K562 (cell line): ENCODE data around the gene PPA2. TPM values are rescaled to one million over a fixed set of nuclear protein-coding genes. Genes with fewer than 3 reads are reported as not detected.

Source experiments
- C11orf30 ChIP-seq: fragments of 450-650 bp; IDR thresholded peaks from 2 replicates; pipeline ENCODE4 v1.6.1; 2016; ENCODE audit warnings: low read depth, mild to moderate bottlenecking
- CBFA2T2 ChIP-seq: fragments of 450-650 bp; conservative IDR thresholded peaks from 2 replicates; pipeline ENCODE4 v1.6.1; 2017; ENCODE audit warnings: mild to moderate bottlenecking
- HDAC8 ChIP-seq: fragments of 450-650 bp; IDR thresholded peaks from 2 replicates; pipeline ENCODE4 v1.6.1; 2016; ENCODE audit warnings: mild to moderate bottlenecking, missing genetic modification characterization, moderate library complexity, missing compliant biosample characterization
- MYC ChIP-seq, 2 experiments: fragments of 250-450 bp in 1 of 2; sonication (Bioruptor Pico) in 1 of 2; IDR thresholded peaks; 2 replicates each; pipeline versions ENCODE4 v1.5.1 to v1.6.1; 2012 to 2021; ENCODE audit warnings: low read depth in 2 of 2, borderline replicate concordance in 1 of 2, improper control_type of control experiment in 1 of 2, low read length in 1 of 2, mild to moderate bottlenecking in 1 of 2, moderate library complexity in 1 of 2
- SETDB1 ChIP-seq: IDR thresholded peaks from one replicate; pipeline ENCODE4 v1.6.1; 2012; ENCODE audit warnings: low read length, control low read depth, inconsistent platforms
- SOX6 ChIP-seq: fragments of 450-650 bp; IDR thresholded peaks from 2 replicates; pipeline ENCODE4 v1.6.1; 2014; ENCODE audit warnings: mild to moderate bottlenecking
- ZNF311 ChIP-seq: fragments of 250-450 bp; sonication (Bioruptor Pico); IDR thresholded peaks from 2 replicates; pipeline ENCODE4 v1.4.0; 2020; ENCODE audit warnings: mild to moderate bottlenecking, moderate library complexity
- polyA plus RNA-seq, 8 experiments: library from polyadenylated mRNA; depleted of rRNA in 4 of 8; stranded (reverse) in 5 of 8; unstranded in 3 of 8; fragments of >200 nt; fragmentation: Nextera tagmentation in 2 of 8; fragmentation: Illumina TruSeq in 1 of 8; extraction: Ambion mirVana in 2 of 8; extraction: Trizol in 1 of 8; gene quantifications; 2 replicates each; pipeline versions ENCODE4 v1.2.1 to v1.2.3, GENCODE V29; 2011 to 2014; ENCODE audit warnings: inconsistent platforms in 1 of 8, missing spikeins in 1 of 8
- total RNA-seq, 7 experiments: library from RNA; depleted of rRNA in 6 of 7; stranded (reverse); fragments of >200 nt in 6 of 7; fragmentation: Illumina TruSeq in 2 of 7; extraction: Trizol in 2 of 7; gene quantifications; 2 replicates each; pipeline versions ENCODE4 v1.2.1 to v1.2.3, GENCODE V29; 2011 to 2021; ENCODE audit warnings: low replicate concordance in 1 of 7
- TF ChIP-seq, protein P1 (sequence below): fragments of 450-650 bp; IDR thresholded peaks from 2 replicates; pipeline ENCODE4 v1.6.1; 2016; ENCODE audit warnings: mild to moderate bottlenecking, moderate library complexity
- TF ChIP-seq, protein P2 (sequence below), 2 experiments: fragments of 450-650 bp; conservative IDR thresholded peaks; 2 replicates each; pipeline ENCODE4 v1.6.1; 2017; ENCODE audit warnings: mild to moderate bottlenecking in 2 of 2, moderate library complexity in 2 of 2
- TF ChIP-seq, protein P3 (sequence below): fragments of 250-450 bp; sonication (Bioruptor Pico); IDR thresholded peaks from 2 replicates; pipeline ENCODE4 v1.5.0; 2021; ENCODE audit warnings: mild to moderate bottlenecking, moderate library complexity

The PPA2 gene
- total and polyA plus RNA-seq, 9 of the 15 experiments (the other 6 are each of a cell fraction or from before 2014, with no cell fraction given): 48.3 to 190 (median 109) TPM

DNA sequence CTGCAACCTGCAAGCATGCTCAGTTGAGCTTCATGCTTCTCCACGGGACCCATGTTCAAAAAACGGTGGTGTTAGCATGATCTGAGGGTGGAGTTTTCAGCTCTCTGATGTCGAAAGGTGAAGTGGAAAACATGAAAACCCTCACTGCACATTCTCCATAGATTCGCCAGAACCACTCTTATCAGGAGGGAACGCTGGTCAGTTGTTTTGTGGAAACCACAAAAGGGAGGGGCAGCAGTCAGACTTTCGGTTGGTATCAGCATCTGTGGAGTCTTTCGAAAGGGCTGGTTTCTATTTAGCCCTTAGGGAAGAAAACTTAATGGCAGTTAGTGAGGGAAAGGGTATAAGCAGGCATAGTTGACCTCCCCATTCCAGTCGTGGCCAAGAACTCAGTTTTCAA, 12.6 kb downstream of the PPA2 start (continued):
- TF ChIP-seq, protein P1, sequence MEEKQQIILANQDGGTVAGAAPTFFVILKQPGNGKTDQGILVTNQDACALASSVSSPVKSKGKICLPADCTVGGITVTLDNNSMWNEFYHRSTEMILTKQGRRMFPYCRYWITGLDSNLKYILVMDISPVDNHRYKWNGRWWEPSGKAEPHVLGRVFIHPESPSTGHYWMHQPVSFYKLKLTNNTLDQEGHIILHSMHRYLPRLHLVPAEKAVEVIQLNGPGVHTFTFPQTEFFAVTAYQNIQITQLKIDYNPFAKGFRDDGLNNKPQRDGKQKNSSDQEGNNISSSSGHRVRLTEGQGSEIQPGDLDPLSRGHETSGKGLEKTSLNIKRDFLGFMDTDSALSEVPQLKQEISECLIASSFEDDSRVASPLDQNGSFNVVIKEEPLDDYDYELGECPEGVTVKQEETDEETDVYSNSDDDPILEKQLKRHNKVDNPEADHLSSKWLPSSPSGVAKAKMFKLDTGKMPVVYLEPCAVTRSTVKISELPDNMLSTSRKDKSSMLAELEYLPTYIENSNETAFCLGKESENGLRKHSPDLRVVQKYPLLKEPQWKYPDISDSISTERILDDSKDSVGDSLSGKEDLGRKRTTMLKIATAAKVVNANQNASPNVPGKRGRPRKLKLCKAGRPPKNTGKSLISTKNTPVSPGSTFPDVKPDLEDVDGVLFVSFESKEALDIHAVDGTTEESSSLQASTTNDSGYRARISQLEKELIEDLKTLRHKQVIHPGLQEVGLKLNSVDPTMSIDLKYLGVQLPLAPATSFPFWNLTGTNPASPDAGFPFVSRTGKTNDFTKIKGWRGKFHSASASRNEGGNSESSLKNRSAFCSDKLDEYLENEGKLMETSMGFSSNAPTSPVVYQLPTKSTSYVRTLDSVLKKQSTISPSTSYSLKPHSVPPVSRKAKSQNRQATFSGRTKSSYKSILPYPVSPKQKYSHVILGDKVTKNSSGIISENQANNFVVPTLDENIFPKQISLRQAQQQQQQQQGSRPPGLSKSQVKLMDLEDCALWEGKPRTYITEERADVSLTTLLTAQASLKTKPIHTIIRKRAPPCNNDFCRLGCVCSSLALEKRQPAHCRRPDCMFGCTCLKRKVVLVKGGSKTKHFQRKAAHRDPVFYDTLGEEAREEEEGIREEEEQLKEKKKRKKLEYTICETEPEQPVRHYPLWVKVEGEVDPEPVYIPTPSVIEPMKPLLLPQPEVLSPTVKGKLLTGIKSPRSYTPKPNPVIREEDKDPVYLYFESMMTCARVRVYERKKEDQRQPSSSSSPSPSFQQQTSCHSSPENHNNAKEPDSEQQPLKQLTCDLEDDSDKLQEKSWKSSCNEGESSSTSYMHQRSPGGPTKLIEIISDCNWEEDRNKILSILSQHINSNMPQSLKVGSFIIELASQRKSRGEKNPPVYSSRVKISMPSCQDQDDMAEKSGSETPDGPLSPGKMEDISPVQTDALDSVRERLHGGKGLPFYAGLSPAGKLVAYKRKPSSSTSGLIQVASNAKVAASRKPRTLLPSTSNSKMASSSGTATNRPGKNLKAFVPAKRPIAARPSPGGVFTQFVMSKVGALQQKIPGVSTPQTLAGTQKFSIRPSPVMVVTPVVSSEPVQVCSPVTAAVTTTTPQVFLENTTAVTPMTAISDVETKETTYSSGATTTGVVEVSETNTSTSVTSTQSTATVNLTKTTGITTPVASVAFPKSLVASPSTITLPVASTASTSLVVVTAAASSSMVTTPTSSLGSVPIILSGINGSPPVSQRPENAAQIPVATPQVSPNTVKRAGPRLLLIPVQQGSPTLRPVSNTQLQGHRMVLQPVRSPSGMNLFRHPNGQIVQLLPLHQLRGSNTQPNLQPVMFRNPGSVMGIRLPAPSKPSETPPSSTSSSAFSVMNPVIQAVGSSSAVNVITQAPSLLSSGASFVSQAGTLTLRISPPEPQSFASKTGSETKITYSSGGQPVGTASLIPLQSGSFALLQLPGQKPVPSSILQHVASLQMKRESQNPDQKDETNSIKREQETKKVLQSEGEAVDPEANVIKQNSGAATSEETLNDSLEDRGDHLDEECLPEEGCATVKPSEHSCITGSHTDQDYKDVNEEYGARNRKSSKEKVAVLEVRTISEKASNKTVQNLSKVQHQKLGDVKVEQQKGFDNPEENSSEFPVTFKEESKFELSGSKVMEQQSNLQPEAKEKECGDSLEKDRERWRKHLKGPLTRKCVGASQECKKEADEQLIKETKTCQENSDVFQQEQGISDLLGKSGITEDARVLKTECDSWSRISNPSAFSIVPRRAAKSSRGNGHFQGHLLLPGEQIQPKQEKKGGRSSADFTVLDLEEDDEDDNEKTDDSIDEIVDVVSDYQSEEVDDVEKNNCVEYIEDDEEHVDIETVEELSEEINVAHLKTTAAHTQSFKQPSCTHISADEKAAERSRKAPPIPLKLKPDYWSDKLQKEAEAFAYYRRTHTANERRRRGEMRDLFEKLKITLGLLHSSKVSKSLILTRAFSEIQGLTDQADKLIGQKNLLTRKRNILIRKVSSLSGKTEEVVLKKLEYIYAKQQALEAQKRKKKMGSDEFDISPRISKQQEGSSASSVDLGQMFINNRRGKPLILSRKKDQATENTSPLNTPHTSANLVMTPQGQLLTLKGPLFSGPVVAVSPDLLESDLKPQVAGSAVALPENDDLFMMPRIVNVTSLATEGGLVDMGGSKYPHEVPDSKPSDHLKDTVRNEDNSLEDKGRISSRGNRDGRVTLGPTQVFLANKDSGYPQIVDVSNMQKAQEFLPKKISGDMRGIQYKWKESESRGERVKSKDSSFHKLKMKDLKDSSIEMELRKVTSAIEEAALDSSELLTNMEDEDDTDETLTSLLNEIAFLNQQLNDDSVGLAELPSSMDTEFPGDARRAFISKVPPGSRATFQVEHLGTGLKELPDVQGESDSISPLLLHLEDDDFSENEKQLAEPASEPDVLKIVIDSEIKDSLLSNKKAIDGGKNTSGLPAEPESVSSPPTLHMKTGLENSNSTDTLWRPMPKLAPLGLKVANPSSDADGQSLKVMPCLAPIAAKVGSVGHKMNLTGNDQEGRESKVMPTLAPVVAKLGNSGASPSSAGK: peak; percentile 37
- TF ChIP-seq C11orf30: no peak
- no peak for TF ChIP-seq ZNF311 (CRISPR knock-in tag)
- no peak for TF ChIP-seq SETDB1
- peak; percentile 87 for TF ChIP-seq SOX6
- TF ChIP-seq HDAC8 (tag): no peak
- peak; percentile 80 for TF ChIP-seq CBFA2T2
- TF ChIP-seq, protein P2, sequence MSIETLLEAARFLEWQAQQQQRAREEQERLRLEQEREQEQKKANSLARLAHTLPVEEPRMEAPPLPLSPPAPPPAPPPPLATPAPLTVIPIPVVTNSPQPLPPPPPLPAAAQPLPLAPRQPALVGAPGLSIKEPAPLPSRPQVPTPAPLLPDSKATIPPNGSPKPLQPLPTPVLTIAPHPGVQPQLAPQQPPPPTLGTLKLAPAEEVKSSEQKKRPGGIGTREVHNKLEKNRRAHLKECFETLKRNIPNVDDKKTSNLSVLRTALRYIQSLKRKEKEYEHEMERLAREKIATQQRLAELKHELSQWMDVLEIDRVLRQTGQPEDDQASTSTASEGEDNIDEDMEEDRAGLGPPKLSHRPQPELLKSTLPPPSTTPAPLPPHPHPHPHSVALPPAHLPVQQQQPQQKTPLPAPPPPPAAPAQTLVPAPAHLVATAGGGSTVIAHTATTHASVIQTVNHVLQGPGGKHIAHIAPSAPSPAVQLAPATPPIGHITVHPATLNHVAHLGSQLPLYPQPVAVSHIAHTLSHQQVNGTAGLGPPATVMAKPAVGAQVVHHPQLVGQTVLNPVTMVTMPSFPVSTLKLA (conservative IDR thresholded peaks at IDR 0.05): 0 out of 4 replicates have a peak, but pooled peaks of 1 of the 2 experiments have one; percentile 29
- TF ChIP-seq, protein P3, sequence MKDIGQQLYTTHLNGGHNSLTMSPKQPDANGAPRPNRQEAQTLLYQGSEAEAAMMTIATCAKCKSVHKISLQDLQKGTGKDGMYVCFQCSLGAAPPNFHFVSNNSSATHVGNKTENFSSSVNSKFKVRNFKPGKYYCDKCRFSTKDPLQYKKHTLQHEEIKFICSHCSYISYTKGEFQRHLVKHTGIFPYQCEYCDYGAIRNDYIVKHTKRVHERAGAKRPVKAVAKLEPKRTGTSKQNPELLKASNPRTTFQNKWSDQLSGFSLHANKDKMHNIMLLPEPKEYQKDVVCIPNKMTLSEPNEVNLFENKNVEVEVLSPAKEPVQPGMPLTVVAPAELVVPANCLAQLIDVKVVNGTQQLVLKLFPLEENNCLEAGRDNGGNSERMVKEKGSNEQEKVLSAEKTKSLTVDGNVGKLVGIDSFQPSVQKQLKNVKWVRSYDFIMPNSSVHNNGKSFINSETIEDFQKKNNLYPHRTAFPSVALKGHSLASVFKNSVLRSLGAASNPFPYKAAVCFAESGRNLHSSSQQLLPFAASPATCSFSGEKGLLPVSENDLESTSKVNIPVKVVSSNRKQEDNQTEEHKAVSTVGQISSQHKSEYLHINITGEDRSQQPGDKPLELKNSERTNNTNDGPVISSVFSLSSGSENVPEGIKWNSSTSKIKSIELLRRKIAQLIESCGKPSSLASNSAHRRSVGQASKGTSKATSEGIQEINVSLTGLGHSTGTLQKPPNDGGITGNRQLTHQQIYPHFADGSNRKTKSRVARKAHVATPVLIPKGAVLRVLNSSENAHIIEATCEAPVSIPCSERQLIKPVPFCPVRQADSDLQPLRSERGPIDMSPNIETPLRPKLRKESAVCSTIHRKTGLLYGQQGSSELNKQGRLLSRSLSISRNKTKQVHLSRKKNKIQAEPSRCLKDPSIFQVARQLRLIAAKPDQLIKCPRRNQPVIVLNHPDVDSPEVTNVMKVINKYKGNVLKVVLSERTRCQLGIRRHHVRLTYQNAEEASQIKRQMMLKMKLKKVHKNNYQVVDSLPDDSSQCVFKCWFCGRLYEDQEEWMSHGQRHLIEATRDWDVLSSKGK (CRISPR knock-in tag): no peak
- TF ChIP-seq MYC (IDR thresholded peaks at IDR 0.05; ENCODE audit: low read depth, low read length): peak; percentile 42; the same call in 1 of the 2 replicates
- no peak for TF ChIP-seq MYC (CRISPR knock-in tag; IDR thresholded peaks at IDR 0.05; ENCODE audit: borderline replicate concordance, low read depth)
